Suprapubic skin (tissue), 3 donors: ENCODE data around the gene TMEFF1.

Experiments
- CTCF ChIP-seq, 2 donors: fragments of 200-600 bp in 1 of 2; fragments of 450-650 bp in 1 of 2; sonication (generic) in 1 of 2; IDR thresholded peaks; one replicate each; pipeline ENCODE4 v1.5.1; 2016 to 2019; ENCODE audit warnings: antibody characterized with exemption in 2 of 2, mild to moderate bottlenecking in 1 of 2, moderate library complexity in 1 of 2
- POLR2A ChIP-seq, 2 donors: fragments of 450-650 bp; IDR thresholded peaks; one replicate each; pipeline ENCODE4 v1.6.1; 2017; ENCODE audit warnings: antibody characterized with exemption in 2 of 2, mild to moderate bottlenecking in 2 of 2, moderate library complexity in 2 of 2

GRCh38 chr9:100600521-100601079, 127.7 kb downstream of the TMEFF1 start:
- TF ChIP-seq CTCF (IDR thresholded peaks at IDR 0.05) (no peak), POLR2A (IDR thresholded peaks at IDR 0.05) (no peak)
